AG04449 (cell line): Measurements from ENCODE around the gene CDSN.
"Not testable (repeated sequence)": the region's sequence is repeated elsewhere in the genome, so short reads cannot be mapped to it uniquely, and the experiment has no call there.

Experiments used
- CTCF ChIA-PET: fragments of 350-600 bp; formaldehyde crosslinking; extraction: SDS; loops from one replicate; lab custom pipeline; 2021; ENCODE audit warnings: antibody characterized with exemption; lab: Yijun Ruan, JAX
- POLR2A ChIA-PET: fragments of 400-600, 350-600 bp; formaldehyde crosslinking; extraction: SDS; loops from one replicate; lab custom pipeline; 2020; ENCODE audit warnings: antibody characterized with exemption, inconsistent platforms; lab: Yijun Ruan, JAX
- DNase-seq: peaks from one replicate; pipeline ENCODE4 v3.0.0-alpha.2; 2010; ENCODE audit warnings: low read depth, low spot score
- H3K4me3 ChIP-seq: 2 replicates; pipeline ENCODE4 v1.5.1; 2011; ENCODE audit warnings: low read depth, mild to moderate bottlenecking, control low read depth, low read length
- TF ChIP-seq, protein P1 (sequence below): IDR thresholded peaks from one replicate; pipeline ENCODE4 v1.5.1; 2011; ENCODE audit warnings: mild to moderate bottlenecking, moderate library complexity, low read length, control low read depth, inconsistent platforms; ENCODE audit not compliant: insufficient read depth; ENCODE audit errors: missing control alignments

CDSN gene

DNA sequence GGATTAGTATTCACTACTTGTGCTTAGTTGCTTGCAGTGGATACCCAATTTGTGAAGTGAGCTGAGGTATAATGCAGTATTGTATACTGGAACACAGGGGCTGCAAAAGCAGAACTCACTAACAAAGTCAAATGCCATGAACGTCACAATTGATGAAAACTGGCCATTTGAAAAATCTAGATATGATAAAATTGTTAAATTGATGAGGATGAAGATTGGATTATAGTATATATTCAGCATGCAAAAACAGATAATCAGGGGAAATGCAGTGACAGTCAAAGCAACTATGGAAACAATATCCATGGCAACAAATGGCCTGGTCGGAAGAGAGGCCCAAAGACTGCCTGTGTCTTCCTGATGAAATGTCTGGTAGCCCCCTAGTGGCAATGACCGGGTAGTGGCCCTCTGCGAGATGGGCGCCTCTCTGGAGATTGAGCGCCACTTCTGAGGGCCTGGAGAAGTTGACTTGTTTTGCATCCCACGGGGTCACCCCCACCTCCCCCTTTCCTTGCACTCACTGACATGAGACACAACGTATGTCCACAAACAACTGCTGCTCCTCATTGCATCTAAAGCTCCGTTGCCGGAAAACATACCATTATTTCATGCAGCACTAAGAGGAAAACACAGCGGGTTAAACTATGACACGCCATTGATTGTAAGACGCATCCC is 51.4 kb downstream of the CDSN start:
- TF ChIP-seq, protein P1, sequence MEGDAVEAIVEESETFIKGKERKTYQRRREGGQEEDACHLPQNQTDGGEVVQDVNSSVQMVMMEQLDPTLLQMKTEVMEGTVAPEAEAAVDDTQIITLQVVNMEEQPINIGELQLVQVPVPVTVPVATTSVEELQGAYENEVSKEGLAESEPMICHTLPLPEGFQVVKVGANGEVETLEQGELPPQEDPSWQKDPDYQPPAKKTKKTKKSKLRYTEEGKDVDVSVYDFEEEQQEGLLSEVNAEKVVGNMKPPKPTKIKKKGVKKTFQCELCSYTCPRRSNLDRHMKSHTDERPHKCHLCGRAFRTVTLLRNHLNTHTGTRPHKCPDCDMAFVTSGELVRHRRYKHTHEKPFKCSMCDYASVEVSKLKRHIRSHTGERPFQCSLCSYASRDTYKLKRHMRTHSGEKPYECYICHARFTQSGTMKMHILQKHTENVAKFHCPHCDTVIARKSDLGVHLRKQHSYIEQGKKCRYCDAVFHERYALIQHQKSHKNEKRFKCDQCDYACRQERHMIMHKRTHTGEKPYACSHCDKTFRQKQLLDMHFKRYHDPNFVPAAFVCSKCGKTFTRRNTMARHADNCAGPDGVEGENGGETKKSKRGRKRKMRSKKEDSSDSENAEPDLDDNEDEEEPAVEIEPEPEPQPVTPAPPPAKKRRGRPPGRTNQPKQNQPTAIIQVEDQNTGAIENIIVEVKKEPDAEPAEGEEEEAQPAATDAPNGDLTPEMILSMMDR, result peak; percentile 93
- ChIA-PET POLR2A (no interaction called here), CTCF (interaction anchor here (0.6 to 38.8 kb wide), 42 partner anchors 8 to 1187 kb away, joined by 3 to 1346 read pairs (median 8); partner anchors contain the start of genes DDR1, GTF2H4, MUCL3 and PSORS1C1)
- no peak overlapping the region for H3K4me3 ChIP-seq
- no peak for DNase-seq

DNA sequence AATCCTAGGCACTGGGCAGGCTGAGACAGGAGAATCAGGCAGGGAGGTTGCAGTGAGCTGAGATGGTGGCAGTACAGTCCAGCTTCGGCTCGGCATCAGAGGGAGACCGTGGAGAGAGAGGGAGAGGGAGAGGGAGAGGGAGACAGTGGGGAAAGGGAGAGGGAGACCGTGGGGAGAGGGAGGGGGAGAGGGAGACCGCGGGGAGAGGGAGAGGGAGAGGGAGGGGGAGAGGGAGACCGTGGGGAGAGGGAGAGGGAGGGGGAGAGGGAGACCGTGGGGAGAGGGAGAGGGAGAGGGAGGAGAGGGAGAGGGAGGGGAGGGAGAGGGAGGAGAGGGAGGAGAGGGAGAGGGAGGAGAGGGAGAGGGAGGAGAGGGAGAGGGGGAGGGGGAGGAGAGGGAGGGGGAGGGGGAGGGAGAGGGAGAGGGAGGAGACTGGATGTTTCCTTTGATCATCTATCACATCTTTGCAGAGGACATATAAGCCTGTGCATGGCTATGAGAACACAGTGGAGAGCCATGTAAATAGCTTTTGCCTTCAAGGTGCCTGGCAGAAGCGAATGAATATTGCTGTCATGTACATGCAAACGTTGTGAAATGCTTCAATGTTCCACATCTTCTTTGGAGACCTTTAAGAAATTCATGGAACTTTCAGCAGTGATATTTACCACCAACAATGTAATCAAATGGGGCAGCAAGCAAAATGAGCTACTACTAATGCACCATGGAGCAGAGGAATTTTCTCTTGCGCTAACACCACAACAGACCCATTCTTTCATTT is 52.2 kb downstream of the CDSN start:
- CTCF ChIA-PET, result interaction anchor here (0.6 to 38.8 kb wide), 31 partner anchors 7 to 1188 kb away, joined by 3 to 1346 read pairs (median 14); partner anchors contain the start of genes DDR1, GTF2H4, MUCL3 and SFTA2
- H3K4me3 ChIP-seq, DNase-seq, POLR2A ChIA-PET: not testable (repeated sequence)

DNA sequence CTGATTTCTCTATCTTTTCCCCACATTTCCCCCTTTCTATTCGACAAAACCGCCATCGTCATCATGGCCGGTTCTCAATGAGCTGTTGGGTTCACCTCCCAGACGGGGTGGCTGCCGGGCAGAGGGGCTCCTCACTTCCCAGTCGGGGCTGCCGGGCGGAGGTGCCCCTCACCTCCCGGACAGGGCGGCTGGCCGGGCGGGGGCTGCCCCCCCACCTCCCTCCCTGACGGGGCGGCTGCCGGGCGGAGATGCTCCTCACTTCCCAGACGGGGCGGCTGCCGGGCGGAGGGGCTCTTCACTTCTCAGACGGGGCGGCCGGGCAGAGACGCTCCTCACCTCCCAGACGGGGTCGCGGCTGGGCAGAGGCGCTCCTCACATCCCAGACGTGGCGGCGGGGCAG is 53.2 kb downstream of the CDSN start:
- H3K4me3 ChIP-seq, POLR2A ChIA-PET, DNase-seq: not testable (repeated sequence)
- CTCF ChIA-PET, result interaction anchor here (4.1 to 38.8 kb wide), 3 partner anchors 13 to 157 kb away, joined by 48 to 1346 read pairs (median 101); partner anchors contain the start of genes GTF2H4 and VARS2

DNA sequence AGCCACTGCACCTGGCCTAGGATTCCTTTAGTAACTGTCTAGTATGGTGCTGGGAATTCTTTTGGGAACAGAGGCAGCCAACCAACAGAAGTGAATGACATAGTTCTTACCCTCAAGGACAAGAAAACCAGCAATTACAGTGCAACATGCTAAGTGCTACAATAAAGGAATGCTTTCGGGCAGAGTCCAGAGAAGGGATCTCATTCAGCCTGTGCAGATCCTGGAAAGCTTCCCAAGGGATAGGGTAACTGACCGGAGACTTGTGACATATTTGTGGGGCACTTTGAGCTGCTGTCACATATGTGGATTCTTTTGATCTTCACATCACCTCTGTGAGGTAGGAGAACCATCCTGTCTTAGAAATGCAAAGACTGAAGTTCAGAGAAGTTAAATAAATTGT is 54.7 kb downstream of the CDSN start:
- TF ChIP-seq, protein P1, result no peak
- no peak for DNase-seq
- ChIA-PET CTCF (interaction anchor here (1.7 to 38.8 kb wide), 2 partner anchors 14 to 156 kb away, joined by 4 to 1346 read pairs; partner anchors contain the start of genes GTF2H4 and VARS2), POLR2A (no interaction called here)
- no peak overlapping the region for H3K4me3 ChIP-seq
